Activated effector memory CD4-positive, alpha-beta T cell treated with anti-CD3 and anti-CD28 coated beads, Interleukin-2, amount 50 U/mL, for 16 hours (primary cell): Measurements from ENCODE around the gene PACS1.
"Not testable (repeated sequence)": the region's sequence is repeated elsewhere in the genome, so short reads cannot be mapped to it uniquely, and the experiment has no call there.

Experiments
- DNase-seq: peaks from one replicate; pipeline ENCODE4 v3.0.0-alpha.2; 2020

Gene PACS1

GRCh38 chr11:66069715-66070603, at the start of gene PACS1:
Gene PACS1, plus strand, starts transcription at chr11:66070272. Its CDS starts 215 bp downstream, at chr11:66070487.
- peak; percentile 92 for DNase-seq

GRCh38 chr11:66020618-66021357, 49.3 kb upstream of the PACS1 start:
- DNase-seq = no peak

GRCh38 chr11:66022401-66023185, 47.5 kb upstream of the PACS1 start:
- DNase-seq = peak; percentile 93

GRCh38 chr11:66023186-66023440, 47.0 kb upstream of the PACS1 start:
- DNase-seq = not testable (repeated sequence)

- no peak for DNase-seq
Measured at GRCh38 chr11:66026017-66026529, 44.0 kb upstream of the PACS1 start, which contains the start of gene CATSPER1. Gene CATSPER1, minus strand, starts transcription at chr11:66026479. Its CDS starts 100 bp downstream, at chr11:66026379.

- no peak for DNase-seq
Measured at GRCh38 chr11:66032957-66033735, 36.9 kb upstream of the PACS1 start.

- no peak for DNase-seq
Measured at GRCh38 chr11:66035653-66036333, 34.3 kb upstream of the PACS1 start.

- DNase-seq = no peak
Measured at GRCh38 chr11:66036334-66036710, 33.8 kb upstream of the PACS1 start.

GRCh38 chr11:66037327-66037726, 32.7 kb upstream of the PACS1 start:
- no peak for DNase-seq

- DNase-seq = no peak
Measured at GRCh38 chr11:66039765-66040164, 30.3 kb upstream of the PACS1 start.

GRCh38 chr11:66042227-66042995, 27.7 kb upstream of the PACS1 start:
- no peak for DNase-seq

GRCh38 chr11:66042996-66043906, 26.8 kb upstream of the PACS1 start:
- DNase-seq = no peak

GRCh38 chr11:66044757-66045156, 25.3 kb upstream of the PACS1 start:
- peak; percentile 67 for DNase-seq

- peak; percentile 95 for DNase-seq
Measured at GRCh38 chr11:66045177-66045639, 24.9 kb upstream of the PACS1 start.

- no peak for DNase-seq
Measured at GRCh38 chr11:66046901-66047300, 23.2 kb upstream of the PACS1 start.

GRCh38 chr11:66047541-66048365, 22.3 kb upstream of the PACS1 start:
- DNase-seq = no peak

GRCh38 chr11:66048547-66049323, 21.3 kb upstream of the PACS1 start, which contains the start of gene GAL3ST3:
Gene GAL3ST3, minus strand, starts transcription at chr11:66049161. Its CDS starts 3,746 bp downstream, at chr11:66045415.
- DNase-seq = no peak
